WERI-Rb-1 (cell line): ENCODE data around the gene NAGA.

Experiments used
- DNase-seq: peaks from one replicate; pipeline ENCODE4 v3.0.0-alpha.2; 2020
- H3K27ac ChIP-seq: fragments of 250-450 bp; sonication (Bioruptor Pico); 2 replicates; pipeline ENCODE4 v1.5.1; 2020; ENCODE audit warnings: mild to moderate bottlenecking, moderate library complexity
- H3K27me3 ChIP-seq: fragments of 250-450 bp; sonication (Bioruptor Pico); 2 replicates; pipeline ENCODE4 v1.5.1; 2021; ENCODE audit warnings: mild to moderate bottlenecking, low read depth, moderate library complexity; ENCODE audit not compliant: insufficient read depth, severe bottlenecking
- H3K36me3 ChIP-seq: fragments of 250-450 bp; sonication (Bioruptor Pico); 2 replicates; pipeline ENCODE4 v1.5.1; 2020; ENCODE audit warnings: mild to moderate bottlenecking, moderate library complexity
- H3K4me3 ChIP-seq: 2 replicates; pipeline ENCODE4 v1.5.1; 2011; ENCODE audit warnings: low read depth, mild to moderate bottlenecking, control low read depth, low read length
- H3K9me3 ChIP-seq: fragments of 250-450 bp; sonication (Bioruptor Pico); 2 replicates; pipeline ENCODE4 v1.5.1; 2021; ENCODE audit warnings: mild to moderate bottlenecking, moderate library complexity; ENCODE audit not compliant: severe bottlenecking
- TF ChIP-seq, protein P1 (sequence below): IDR thresholded peaks from 2 replicates; pipeline ENCODE4 v1.5.1; 2011; ENCODE audit warnings: low read depth, mild to moderate bottlenecking, control low read depth, inconsistent platforms, low read length

The NAGA gene

DNA sequence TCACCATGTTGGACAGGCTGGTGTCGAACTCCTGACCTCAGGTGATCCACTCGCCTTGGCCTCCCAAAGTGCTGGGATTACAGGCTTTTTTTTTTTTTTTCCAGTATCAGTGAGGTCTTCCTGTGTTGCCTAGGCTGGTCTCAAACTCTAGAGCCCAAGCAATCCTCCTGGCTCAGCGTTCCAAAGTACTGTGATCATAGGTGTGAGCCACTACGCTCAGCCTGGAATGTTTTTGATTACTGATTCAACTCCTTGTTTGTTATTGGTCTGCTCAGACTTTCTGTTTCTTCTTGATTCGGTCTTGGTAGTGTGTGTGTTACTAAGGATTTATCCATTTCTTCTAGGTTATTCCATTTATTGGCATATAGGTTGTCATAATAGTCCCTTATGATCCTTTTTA, 31.3 kb downstream of the NAGA start:
- no peak overlapping the region for H3K27ac ChIP-seq
- no peaks in the 10 kb centered on the region for H3K27me3 ChIP-seq
- peaks cover 7% of the 10 kb centered on the region for H3K9me3 ChIP-seq
- no peaks in the 10 kb centered on the region for H3K36me3 ChIP-seq
- TF ChIP-seq, protein P1, sequence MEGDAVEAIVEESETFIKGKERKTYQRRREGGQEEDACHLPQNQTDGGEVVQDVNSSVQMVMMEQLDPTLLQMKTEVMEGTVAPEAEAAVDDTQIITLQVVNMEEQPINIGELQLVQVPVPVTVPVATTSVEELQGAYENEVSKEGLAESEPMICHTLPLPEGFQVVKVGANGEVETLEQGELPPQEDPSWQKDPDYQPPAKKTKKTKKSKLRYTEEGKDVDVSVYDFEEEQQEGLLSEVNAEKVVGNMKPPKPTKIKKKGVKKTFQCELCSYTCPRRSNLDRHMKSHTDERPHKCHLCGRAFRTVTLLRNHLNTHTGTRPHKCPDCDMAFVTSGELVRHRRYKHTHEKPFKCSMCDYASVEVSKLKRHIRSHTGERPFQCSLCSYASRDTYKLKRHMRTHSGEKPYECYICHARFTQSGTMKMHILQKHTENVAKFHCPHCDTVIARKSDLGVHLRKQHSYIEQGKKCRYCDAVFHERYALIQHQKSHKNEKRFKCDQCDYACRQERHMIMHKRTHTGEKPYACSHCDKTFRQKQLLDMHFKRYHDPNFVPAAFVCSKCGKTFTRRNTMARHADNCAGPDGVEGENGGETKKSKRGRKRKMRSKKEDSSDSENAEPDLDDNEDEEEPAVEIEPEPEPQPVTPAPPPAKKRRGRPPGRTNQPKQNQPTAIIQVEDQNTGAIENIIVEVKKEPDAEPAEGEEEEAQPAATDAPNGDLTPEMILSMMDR: no peak
- DNase-seq: no peak
- no peak overlapping the region for H3K4me3 ChIP-seq

DNA sequence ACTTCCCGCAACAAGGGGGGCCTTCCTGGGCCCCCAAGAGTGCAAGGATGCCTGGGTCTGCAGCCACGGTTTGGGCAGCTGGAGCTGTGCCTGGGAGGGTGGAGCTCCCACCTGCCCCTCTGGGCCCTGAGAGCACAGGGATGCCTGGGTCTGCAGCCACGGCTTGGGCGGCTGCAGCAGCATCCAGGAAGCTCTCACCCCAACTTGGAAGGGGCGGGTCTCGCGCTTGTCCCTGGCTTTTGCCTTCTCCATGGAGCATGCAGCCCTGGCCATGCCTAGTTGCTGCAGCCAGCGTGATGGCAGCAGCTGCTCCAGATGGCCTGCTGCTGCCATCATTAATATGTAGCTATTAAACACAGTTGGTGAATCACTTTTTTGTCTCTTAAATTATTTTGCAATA, 35.4 kb downstream of the NAGA start:
- H3K36me3 ChIP-seq: no peaks in the 10 kb centered on the region
- TF ChIP-seq, protein P1: no peak
- peak; percentile 40 for DNase-seq
- no peak overlapping the region for H3K27ac ChIP-seq
- H3K27me3 ChIP-seq: no peaks in the 10 kb centered on the region
- H3K9me3 ChIP-seq: peaks cover 6% of the 10 kb centered on the region
- no peak overlapping the region for H3K4me3 ChIP-seq

DNA sequence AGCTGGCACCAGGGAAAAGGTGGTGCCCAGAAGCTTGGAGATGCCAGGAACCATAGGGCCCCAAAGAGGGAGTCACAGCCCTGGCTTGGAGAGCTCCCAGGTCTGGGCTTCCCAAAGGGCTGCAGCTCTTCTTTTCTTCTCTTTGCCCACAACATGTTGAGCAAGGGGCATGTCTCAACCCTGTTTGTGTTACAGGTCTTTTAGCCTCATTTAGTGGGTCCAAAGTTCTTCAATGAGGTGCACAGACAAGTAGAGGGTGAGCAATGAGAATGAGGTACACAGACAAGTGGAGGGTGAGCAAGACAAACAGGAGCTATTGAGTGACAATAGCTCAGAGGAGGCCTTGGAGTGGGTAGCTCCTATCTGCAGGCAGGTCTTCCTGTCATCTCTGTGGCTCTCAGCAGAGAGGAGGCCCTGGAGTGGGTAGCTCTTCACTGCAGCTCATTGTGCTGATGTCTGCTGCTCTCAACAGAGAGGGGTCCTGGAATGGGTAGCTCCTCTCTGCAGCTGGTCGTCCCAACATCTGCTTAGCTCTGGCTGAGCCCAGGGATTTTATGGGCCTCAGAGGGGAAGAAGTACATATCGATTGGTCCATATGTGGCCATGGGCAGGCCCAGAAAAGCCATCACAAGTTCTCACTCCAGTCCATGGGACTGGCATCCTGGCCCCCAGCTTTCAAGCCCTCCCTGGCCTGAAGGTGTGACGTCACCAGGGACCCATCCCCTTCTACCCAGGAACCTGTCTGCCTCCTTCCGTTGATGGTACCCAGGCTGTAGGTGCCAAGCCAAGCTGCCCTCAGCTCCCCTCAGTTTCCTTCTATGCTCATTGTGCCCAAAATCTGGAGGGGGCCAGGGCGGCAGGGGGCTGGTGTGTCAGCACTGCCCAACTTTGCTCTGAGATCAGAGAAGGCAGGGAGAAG, 37.1 kb downstream of the NAGA start:
- H3K27ac ChIP-seq: no peak overlapping the region
- no peak for DNase-seq
- TF ChIP-seq, protein P1: no peak
- peaks cover 6% of the 10 kb centered on the region for H3K9me3 ChIP-seq
- no peaks in the 10 kb centered on the region for H3K27me3 ChIP-seq
- H3K4me3 ChIP-seq: no peak overlapping the region
- H3K36me3 ChIP-seq: no peaks in the 10 kb centered on the region

DNA sequence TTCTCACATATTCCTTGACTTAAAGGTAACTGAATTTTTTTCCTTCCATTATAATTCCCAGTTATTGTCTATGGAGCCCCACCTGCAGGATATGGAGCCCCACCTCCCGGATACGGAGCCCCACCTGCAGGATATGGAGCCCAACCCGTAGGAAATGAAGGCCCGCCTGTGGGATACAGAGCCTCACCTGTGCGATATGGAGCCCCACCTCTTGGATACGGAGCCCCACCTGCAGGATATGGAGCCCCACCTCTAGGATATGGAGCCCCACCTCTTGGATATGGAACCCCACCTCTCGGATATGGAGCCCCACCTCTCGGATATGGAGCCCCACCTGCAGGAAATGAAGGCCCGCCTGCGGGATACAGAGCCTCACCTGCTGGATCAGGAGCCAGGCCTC, 43.9 kb downstream of the NAGA start:
- Histone ChIP-seq H3K4me3 (no peak overlapping the region), H3K27ac (no peak overlapping the region), H3K9me3 (no peaks in the 10 kb centered on the region), H3K36me3 (no peaks in the 10 kb centered on the region), H3K27me3 (no peaks in the 10 kb centered on the region)
- DNase-seq: no peak
- TF ChIP-seq, protein P1: no peak

DNA sequence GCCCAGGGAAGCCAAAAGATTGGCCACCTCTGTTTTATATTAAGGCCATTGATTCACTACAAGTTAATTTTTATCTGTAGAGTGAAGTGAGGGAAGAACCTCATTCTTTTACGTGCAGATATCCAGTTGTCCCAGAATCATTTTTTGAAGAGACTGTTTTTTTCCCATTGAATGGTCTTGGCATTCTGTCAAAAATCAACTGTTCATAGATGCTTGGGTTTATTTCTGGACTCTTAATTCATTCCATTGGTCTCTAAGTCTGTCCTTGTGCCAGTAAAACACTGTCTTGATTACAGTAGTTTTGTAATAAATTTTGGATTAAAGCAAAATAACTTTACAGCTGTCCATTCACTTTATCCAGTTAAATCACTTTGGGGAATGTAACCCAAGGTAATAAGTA, 45.2 kb downstream of the NAGA start:
- Histone ChIP-seq H3K27me3 (no peaks in the 10 kb centered on the region), H3K36me3 (no peaks in the 10 kb centered on the region), H3K27ac (no peak overlapping the region), H3K4me3 (no peak overlapping the region), H3K9me3 (no peaks in the 10 kb centered on the region)
- TF ChIP-seq, protein P1: no peak
- DNase-seq: no peak
